ENCODE measurements around the gene TROAP.
"Not testable (repeated sequence)": the region's sequence is repeated elsewhere in the genome, so short reads cannot be mapped to it uniquely, and the experiment has no call there.

The TROAP gene

GRCh38 chr12:49330631-49331379 lies 7.8 kb downstream of the TROAP start:
- no peak for DNase-seq

GRCh38 chr12:49331380-49332222 lies 8.5 kb downstream of the TROAP start:
- peak; percentile 32 for DNase-seq

- DNase-seq = no peak
Observed at GRCh38 chr12:49332441-49332861, 9.4 kb downstream of the TROAP start.

- no peak for DNase-seq
Observed at GRCh38 chr12:49332891-49333371, 9.9 kb downstream of the TROAP start.

GRCh38 chr12:49333778-49334177 lies 10.7 kb downstream of the TROAP start:
- DNase-seq = not testable (repeated sequence)

GRCh38 chr12:49334226-49334625 lies 11.2 kb downstream of the TROAP start:
- DNase-seq = no peak

- no peak for DNase-seq
Observed at GRCh38 chr12:49334681-49335080, 11.6 kb downstream of the TROAP start.

GRCh38 chr12:49335118-49335954 lies 12.3 kb downstream of the TROAP start:
- no peak for DNase-seq

- DNase-seq = no peak
Observed at GRCh38 chr12:49335955-49336644, 13.0 kb downstream of the TROAP start.

GRCh38 chr12:49336645-49337584 lies 13.9 kb downstream of the TROAP start, which contains the start of gene C1QL4:
C1QL4 (minus strand) TSS chr12:49337188; CDS start chr12:49336477, 711 bp downstream.
- DNase-seq = peak; percentile 36

- no peak for DNase-seq
Observed at GRCh38 chr12:49338830-49339463, 15.9 kb downstream of the TROAP start.

- no peak for DNase-seq
Observed at GRCh38 chr12:49339464-49339861, 16.4 kb downstream of the TROAP start.

GRCh38 chr12:49340095-49340870 lies 17.2 kb downstream of the TROAP start:
- DNase-seq = no peak

GRCh38 chr12:49340971-49341776 lies 18.1 kb downstream of the TROAP start:
- no peak for DNase-seq

GRCh38 chr12:49341777-49342065 lies 18.7 kb downstream of the TROAP start:
- DNase-seq = no peak

GRCh38 chr12:49342066-49342913 lies 19.2 kb downstream of the TROAP start:
- DNase-seq = peak; percentile 76

- DNase-seq = no peak
Observed at GRCh38 chr12:49342914-49343731, 20.1 kb downstream of the TROAP start.

Data from NCI-H1105 (cell line).